K562 (cell line): ENCODE measurements around the gene ZNF567. TPM values are rescaled to one million over a fixed set of nuclear protein-coding genes. Genes with fewer than 3 reads are reported as not detected.

ENCODE experiments used
- ATAC-seq: fragments of 200-7000 bp; cut with Tn5 transposase; 3 replicates; pipeline ENCODE4 v1.9.1; 2020; ENCODE audit warnings: moderate library complexity
- BruUV-seq: library from RNA; stranded (reverse); fragments of 400-500 nt; replicated peaks from 2 replicates; lab custom pipeline; 2021; lab: Mats Ljungman, UMichigan
- CTCF ChIA-PET: fragments of 300-600 bp; formaldehyde crosslinking; extraction: SDS; loops from one replicate; lab custom pipeline; 2021; ENCODE audit warnings: low intra/inter-chr PET ratio; lab: Yijun Ruan, JAX
- POLR2A ChIA-PET: fragments of 300-600, 350-650 bp; sonication (Branson Sonifier 250); formaldehyde crosslinking; extraction: SDS; loops from one replicate; lab custom pipeline; 2021; ENCODE audit warnings: antibody characterized with exemption, inconsistent platforms; lab: Yijun Ruan, JAX
- DNase-seq, 4 experiments: peaks; one replicate each; pipeline versions ENCODE4 v3.0.0 to v3.0.0-alpha.2; 2011 to 2018; ENCODE audit warnings: low spot score in 3 of 4, mixed read lengths in 3 of 4; ENCODE audit errors: extremely low read depth in 1 of 4
- FAIRE-seq: peaks from 2 replicates; lab custom pipeline; 2011; peaks lifted over from hg19 to GRCh38; lab: Jason Lieb, UNC
- H2AFZ ChIP-seq: 2 replicates; pipeline ENCODE4 v1.6.0; 2011; ENCODE audit warnings: low read depth, low read length, control low read depth, inconsistent platforms
- H3K27ac ChIP-seq: fragments of 200-600 bp; 3 replicates; pipeline ENCODE4 v1.8.0; 2011; ENCODE audit warnings: low read depth, mild to moderate bottlenecking, control low read depth, inconsistent platforms, low read length, moderate library complexity, mixed read lengths; ENCODE audit errors: extremely low read depth
- H3K27me3 ChIP-seq, 2 experiments: fragments of 300-600 bp in 1 of 2; 2 replicates in 1 of 2; 3 replicates in 1 of 2; pipeline versions ENCODE4 v1.6.0 to v1.8.0; 2011; ENCODE audit warnings: inconsistent platforms in 2 of 2, low read length in 2 of 2, mild to moderate bottlenecking in 1 of 2, mixed read lengths in 1 of 2, moderate library complexity in 1 of 2; ENCODE audit not compliant: control insufficient read depth in 2 of 2, insufficient read depth in 2 of 2
- H3K36me3 ChIP-seq: fragments of 300-600 bp; 3 replicates; pipeline ENCODE4 v1.8.0; 2011; ENCODE audit warnings: mild to moderate bottlenecking, low read length, inconsistent platforms; ENCODE audit not compliant: control insufficient read depth, insufficient read depth
- H3K4me1 ChIP-seq, 2 experiments: fragments of 200-600 bp in 1 of 2; replicated peaks in 1 of 2; 2 replicates in 1 of 2; 3 replicates in 1 of 2; pipeline versions ENCODE4 v1.5.1 to v1.8.0; 2011; ENCODE audit warnings: inconsistent platforms in 2 of 2, low read length in 2 of 2, mild to moderate bottlenecking in 1 of 2, mixed read lengths in 1 of 2, moderate library complexity in 1 of 2; ENCODE audit not compliant: control insufficient read depth in 2 of 2, insufficient read depth in 2 of 2
- H3K4me2 ChIP-seq: 2 replicates; pipeline ENCODE4 v1.6.1; 2011; ENCODE audit warnings: low read length, control low read depth, inconsistent platforms, mixed read lengths; ENCODE audit not compliant: insufficient read depth
- H3K4me3 ChIP-seq: fragments of 200-600 bp; sonication (generic), shearing (Covaris generic); 2 replicates; pipeline ENCODE4 v1.5.1; 2016; ENCODE audit warnings: control low read depth, inconsistent platforms
- H3K79me2 ChIP-seq: fragments of 200-600 bp; 3 replicates; pipeline ENCODE4 v1.8.0; 2011; ENCODE audit warnings: low read length, inconsistent platforms; ENCODE audit not compliant: control insufficient read depth, insufficient read depth
- H3K9ac ChIP-seq, 2 experiments: 2 replicates each; pipeline versions ENCODE4 v1.6.0 to v1.6.1; 2011; ENCODE audit warnings: low read depth in 2 of 2, low read length in 2 of 2, control low read depth in 1 of 2, inconsistent platforms in 1 of 2, mild to moderate bottlenecking in 1 of 2, mixed read lengths in 1 of 2; ENCODE audit not compliant: insufficient read depth in 1 of 2
- H3K9me1 ChIP-seq: one replicate; pipeline ENCODE4 v1.6.0; 2011; ENCODE audit warnings: inconsistent platforms, mild to moderate bottlenecking, low read length, moderate library complexity; ENCODE audit not compliant: control insufficient read depth, insufficient read depth
- H3K9me3 ChIP-seq: replicated peaks from 2 replicates; pipeline ENCODE4 v1.5.1; 2011; ENCODE audit warnings: low read depth, low read length, inconsistent platforms; ENCODE audit not compliant: control insufficient read depth, insufficient read depth
- H4K20me1 ChIP-seq: replicated peaks from 2 replicates; pipeline ENCODE4 v1.6.1; 2011; ENCODE audit warnings: low read length, inconsistent platforms, mixed read lengths; ENCODE audit not compliant: control insufficient read depth, insufficient read depth
- CCAR2 ChIP-seq: fragments of 200-400 bp; formaldehyde crosslinking; IDR thresholded peaks from 2 replicates; pipeline ENCODE4 v1.6.1; 2017; ENCODE audit warnings: mild to moderate bottlenecking, low read depth, low read length
- MIER1 ChIP-seq: fragments of 450-650 bp; IDR thresholded peaks from 2 replicates; pipeline ENCODE4 v1.6.1; 2016; ENCODE audit warnings: antibody characterized with exemption, mild to moderate bottlenecking, low read depth
- ZNF445 ChIP-seq: fragments of 250-450 bp; sonication (Bioruptor Pico); IDR thresholded peaks from 2 replicates; pipeline ENCODE4 v1.4.0; 2020; ENCODE audit warnings: low read depth, mild to moderate bottlenecking, moderate library complexity
- WGBS: fragments of 100-300 bp; shearing (Covaris generic); methylation state at CpG from one replicate; pipeline ENCODE4 v1.1.6; 2016; ENCODE audit warnings: low coverage, mixed read lengths; ENCODE audit not compliant: insufficient coverage; ENCODE audit errors: missing lambda C conversion rate; 5-methylcytosine and 5-hydroxymethylcytosine counted together
- in situ Hi-C: fragments of 300-500 bp; cut with MboI; formaldehyde crosslinking; loops from 4 replicates; pipeline ENCODE4 v1.15.0; 2018; ENCODE audit warnings: inconsistent platforms, mixed read lengths
- intact Hi-C: fragments of 100-400 bp; cut with micrococcal nuclease; formaldehyde crosslinking; loops from 2 replicates; pipeline ENCODE4 v1.14.2; 2022
- polyA plus RNA-seq, 8 experiments: library from polyadenylated mRNA; depleted of rRNA in 4 of 8; stranded (reverse) in 5 of 8; unstranded in 3 of 8; fragments of >200 nt; fragmentation: Nextera tagmentation in 2 of 8; fragmentation: Illumina TruSeq in 1 of 8; extraction: Ambion mirVana in 2 of 8; extraction: Trizol in 1 of 8; gene quantifications; 2 replicates each; pipeline versions ENCODE4 v1.2.1 to v1.2.3, GENCODE V29; 2011 to 2014; ENCODE audit warnings: inconsistent platforms in 1 of 8, missing spikeins in 1 of 8
- total RNA-seq, 7 experiments: library from RNA; depleted of rRNA in 6 of 7; stranded (reverse); fragments of >200 nt in 6 of 7; fragmentation: Illumina TruSeq in 2 of 7; extraction: Trizol in 2 of 7; gene quantifications; 2 replicates each; pipeline versions ENCODE4 v1.2.1 to v1.2.3, GENCODE V29; 2011 to 2021; ENCODE audit warnings: low replicate concordance in 1 of 7
- TF ChIP-seq, protein P1 (sequence below), 2 experiments: fragments of 450-650 bp in 1 of 2; sonication (generic) in 1 of 2; formaldehyde crosslinking in 1 of 2; IDR thresholded peaks; 2 replicates each; pipeline versions ENCODE4 v1.7.1 to v1.9.0; 2016 to 2022; ENCODE audit warnings: inconsistent platforms in 1 of 2, mild to moderate bottlenecking in 1 of 2, missing genetic modification reagents in 1 of 2
- TF ChIP-seq, protein P2 (sequence below): IDR thresholded peaks from 3 replicates; pipeline ENCODE4 v1.6.1; 2011; ENCODE audit warnings: borderline replicate concordance, mild to moderate bottlenecking, moderate library complexity; ENCODE audit not compliant: insufficient read length; ENCODE audit errors: extremely low read depth
- TF ChIP-seq, protein P3 (sequence below): fragments of 250-450 bp; sonication (Bioruptor Pico); IDR thresholded peaks from 2 replicates; pipeline ENCODE4 v1.5.0; 2021; ENCODE audit warnings: mild to moderate bottlenecking, moderate library complexity

ZNF567 gene
- total and polyA plus RNA-seq, 9 of the 15 experiments (the other 6 are each of a cell fraction or from before 2014, with no cell fraction given) = 3.1 to 11.5 (median 7.4) TPM

DNA sequence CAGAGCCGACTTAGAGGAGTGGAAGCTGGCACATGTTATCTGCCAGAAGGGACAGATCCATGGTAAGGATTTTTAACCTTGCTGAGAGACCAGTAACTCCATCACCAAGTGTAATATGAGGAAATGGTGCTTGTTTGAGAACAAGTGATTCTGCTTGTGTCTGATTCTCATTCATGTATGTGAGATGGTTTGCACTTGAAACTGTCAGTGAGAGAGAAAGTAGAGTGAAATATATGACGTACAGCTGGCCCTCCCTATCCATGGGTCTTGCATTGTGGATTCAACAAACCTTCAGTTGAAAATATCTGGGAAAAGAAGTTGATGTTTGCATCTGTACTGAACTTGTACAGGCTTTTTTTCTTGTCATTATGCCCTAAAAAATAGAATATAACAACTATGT is 18.8 kb upstream of the ZNF567 start:
- no peak for FAIRE-seq
- Histone ChIP-seq H3K4me2 (no peak overlapping the region), H3K27ac (no peak overlapping the region), H3K9ac (no peak overlapping the region), H3K4me1 (no peaks in the 10 kb centered on the region), H3K27me3 (no peaks in the 10 kb centered on the region), H3K9me3 (peaks cover 2% of the 10 kb centered on the region; the same call in 1 of the 2 replicates), H3K9me1 (no peaks in the 10 kb centered on the region), H3K79me2 (no peaks in the 10 kb centered on the region), H4K20me1 (no peaks in the 10 kb centered on the region), H3K4me3 (no peak overlapping the region), H3K36me3 (no peaks in the 10 kb centered on the region), H2AFZ (no peak overlapping the region)
- intact Hi-C loops (no loop called here), in situ Hi-C loops (no loop called here)
- no peak for DNase-seq
- 0% methylated on average over 2 of the region's 2 CpGs for WGBS
- no TSS peak for BruUV-seq
- POLR2A ChIA-PET = no interaction called here
- no peak for ATAC-seq
- CTCF ChIA-PET = no interaction called here
- no peak for TF ChIP-seq MIER1
- TF ChIP-seq CCAR2 = no peak
- TF ChIP-seq, protein P1, sequence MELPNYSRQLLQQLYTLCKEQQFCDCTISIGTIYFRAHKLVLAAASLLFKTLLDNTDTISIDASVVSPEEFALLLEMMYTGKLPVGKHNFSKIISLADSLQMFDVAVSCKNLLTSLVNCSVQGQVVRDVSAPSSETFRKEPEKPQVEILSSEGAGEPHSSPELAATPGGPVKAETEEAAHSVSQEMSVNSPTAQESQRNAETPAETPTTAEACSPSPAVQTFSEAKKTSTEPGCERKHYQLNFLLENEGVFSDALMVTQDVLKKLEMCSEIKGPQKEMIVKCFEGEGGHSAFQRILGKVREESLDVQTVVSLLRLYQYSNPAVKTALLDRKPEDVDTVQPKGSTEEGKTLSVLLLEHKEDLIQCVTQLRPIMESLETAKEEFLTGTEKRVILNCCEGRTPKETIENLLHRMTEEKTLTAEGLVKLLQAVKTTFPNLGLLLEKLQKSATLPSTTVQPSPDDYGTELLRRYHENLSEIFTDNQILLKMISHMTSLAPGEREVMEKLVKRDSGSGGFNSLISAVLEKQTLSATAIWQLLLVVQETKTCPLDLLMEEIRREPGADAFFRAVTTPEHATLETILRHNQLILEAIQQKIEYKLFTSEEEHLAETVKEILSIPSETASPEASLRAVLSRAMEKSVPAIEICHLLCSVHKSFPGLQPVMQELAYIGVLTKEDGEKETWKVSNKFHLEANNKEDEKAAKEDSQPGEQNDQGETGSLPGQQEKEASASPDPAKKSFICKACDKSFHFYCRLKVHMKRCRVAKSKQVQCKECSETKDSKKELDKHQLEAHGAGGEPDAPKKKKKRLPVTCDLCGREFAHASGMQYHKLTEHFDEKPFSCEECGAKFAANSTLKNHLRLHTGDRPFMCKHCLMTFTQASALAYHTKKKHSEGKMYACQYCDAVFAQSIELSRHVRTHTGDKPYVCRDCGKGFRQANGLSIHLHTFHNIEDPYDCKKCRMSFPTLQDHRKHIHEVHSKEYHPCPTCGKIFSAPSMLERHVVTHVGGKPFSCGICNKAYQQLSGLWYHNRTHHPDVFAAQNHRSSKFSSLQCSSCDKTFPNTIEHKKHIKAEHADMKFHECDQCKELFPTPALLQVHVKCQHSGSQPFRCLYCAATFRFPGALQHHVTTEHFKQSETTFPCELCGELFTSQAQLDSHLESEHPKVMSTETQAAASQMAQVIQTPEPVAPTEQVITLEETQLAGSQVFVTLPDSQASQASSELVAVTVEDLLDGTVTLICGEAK (IDR thresholded peaks at IDR 0.05) = no peak
- TF ChIP-seq, protein P1 (CRISPR knock-in tag; IDR thresholded peaks at IDR 0.05) = no peak
- TF ChIP-seq, protein P2, sequence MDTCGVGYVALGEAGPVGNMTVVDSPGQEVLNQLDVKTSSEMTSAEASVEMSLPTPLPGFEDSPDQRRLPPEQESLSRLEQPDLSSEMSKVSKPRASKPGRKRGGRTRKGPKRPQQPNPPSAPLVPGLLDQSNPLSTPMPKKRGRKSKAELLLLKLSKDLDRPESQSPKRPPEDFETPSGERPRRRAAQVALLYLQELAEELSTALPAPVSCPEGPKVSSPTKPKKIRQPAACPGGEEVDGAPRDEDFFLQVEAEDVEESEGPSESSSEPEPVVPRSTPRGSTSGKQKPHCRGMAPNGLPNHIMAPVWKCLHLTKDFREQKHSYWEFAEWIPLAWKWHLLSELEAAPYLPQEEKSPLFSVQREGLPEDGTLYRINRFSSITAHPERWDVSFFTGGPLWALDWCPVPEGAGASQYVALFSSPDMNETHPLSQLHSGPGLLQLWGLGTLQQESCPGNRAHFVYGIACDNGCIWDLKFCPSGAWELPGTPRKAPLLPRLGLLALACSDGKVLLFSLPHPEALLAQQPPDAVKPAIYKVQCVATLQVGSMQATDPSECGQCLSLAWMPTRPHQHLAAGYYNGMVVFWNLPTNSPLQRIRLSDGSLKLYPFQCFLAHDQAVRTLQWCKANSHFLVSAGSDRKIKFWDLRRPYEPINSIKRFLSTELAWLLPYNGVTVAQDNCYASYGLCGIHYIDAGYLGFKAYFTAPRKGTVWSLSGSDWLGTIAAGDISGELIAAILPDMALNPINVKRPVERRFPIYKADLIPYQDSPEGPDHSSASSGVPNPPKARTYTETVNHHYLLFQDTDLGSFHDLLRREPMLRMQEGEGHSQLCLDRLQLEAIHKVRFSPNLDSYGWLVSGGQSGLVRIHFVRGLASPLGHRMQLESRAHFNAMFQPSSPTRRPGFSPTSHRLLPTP = no peak
- TF ChIP-seq ZNF445 (CRISPR knock-in tag) = no peak
- TF ChIP-seq, protein P3, sequence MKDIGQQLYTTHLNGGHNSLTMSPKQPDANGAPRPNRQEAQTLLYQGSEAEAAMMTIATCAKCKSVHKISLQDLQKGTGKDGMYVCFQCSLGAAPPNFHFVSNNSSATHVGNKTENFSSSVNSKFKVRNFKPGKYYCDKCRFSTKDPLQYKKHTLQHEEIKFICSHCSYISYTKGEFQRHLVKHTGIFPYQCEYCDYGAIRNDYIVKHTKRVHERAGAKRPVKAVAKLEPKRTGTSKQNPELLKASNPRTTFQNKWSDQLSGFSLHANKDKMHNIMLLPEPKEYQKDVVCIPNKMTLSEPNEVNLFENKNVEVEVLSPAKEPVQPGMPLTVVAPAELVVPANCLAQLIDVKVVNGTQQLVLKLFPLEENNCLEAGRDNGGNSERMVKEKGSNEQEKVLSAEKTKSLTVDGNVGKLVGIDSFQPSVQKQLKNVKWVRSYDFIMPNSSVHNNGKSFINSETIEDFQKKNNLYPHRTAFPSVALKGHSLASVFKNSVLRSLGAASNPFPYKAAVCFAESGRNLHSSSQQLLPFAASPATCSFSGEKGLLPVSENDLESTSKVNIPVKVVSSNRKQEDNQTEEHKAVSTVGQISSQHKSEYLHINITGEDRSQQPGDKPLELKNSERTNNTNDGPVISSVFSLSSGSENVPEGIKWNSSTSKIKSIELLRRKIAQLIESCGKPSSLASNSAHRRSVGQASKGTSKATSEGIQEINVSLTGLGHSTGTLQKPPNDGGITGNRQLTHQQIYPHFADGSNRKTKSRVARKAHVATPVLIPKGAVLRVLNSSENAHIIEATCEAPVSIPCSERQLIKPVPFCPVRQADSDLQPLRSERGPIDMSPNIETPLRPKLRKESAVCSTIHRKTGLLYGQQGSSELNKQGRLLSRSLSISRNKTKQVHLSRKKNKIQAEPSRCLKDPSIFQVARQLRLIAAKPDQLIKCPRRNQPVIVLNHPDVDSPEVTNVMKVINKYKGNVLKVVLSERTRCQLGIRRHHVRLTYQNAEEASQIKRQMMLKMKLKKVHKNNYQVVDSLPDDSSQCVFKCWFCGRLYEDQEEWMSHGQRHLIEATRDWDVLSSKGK (CRISPR knock-in tag) = no peak
